Hematopoietic multipotent progenitor cell treated with erythropoietin and hydrocortisone succinate and interleukin-3 and kit ligand, for 15 days (in vitro differentiated cells): ENCODE measurements around the gene PAEP.
"Not testable (repeated sequence)": the region's sequence is repeated elsewhere in the genome, so short reads cannot be mapped to it uniquely, and the experiment has no call there.

Source experiments
- DNase-seq: peaks from one replicate; pipeline ENCODE4 v3.0.0-alpha.2; 2015; ENCODE audit warnings: low spot score

PAEP gene

GRCh38 chr9:135526089-135526729 is 35.3 kb upstream of the PAEP start:
- no peak for DNase-seq

- no peak for DNase-seq
These were observed 34.6 kb upstream of the PAEP start for GRCh38 chr9:135526730-135527571.

GRCh38 chr9:135528842-135529435 is 32.6 kb upstream of the PAEP start:
- DNase-seq = not testable (repeated sequence)

GRCh38 chr9:135530146-135530545 is 31.4 kb upstream of the PAEP start:
- no peak for DNase-seq

GRCh38 chr9:135531096-135531495 is 30.5 kb upstream of the PAEP start:
- no peak for DNase-seq

GRCh38 chr9:135533113-135533512 is 28.4 kb upstream of the PAEP start:
- DNase-seq = no peak

- DNase-seq = no peak
These were observed 27.9 kb upstream of the PAEP start for GRCh38 chr9:135533674-135534073.

- DNase-seq = not testable (repeated sequence)
These were observed 27.3 kb upstream of the PAEP start for GRCh38 chr9:135534192-135534711.

- DNase-seq = not testable (repeated sequence)
These were observed 26.7 kb upstream of the PAEP start for GRCh38 chr9:135534826-135535225.

- DNase-seq = not testable (repeated sequence)
These were observed 25.9 kb upstream of the PAEP start for GRCh38 chr9:135535631-135536030.

GRCh38 chr9:135536216-135536615 is 25.3 kb upstream of the PAEP start:
- DNase-seq = no peak

- not testable (repeated sequence) for DNase-seq
These were observed 18.2 kb upstream of the PAEP start for GRCh38 chr9:135543262-135543894.

GRCh38 chr9:135544981-135545635 is 16.4 kb upstream of the PAEP start:
- DNase-seq = no peak

- DNase-seq = not testable (repeated sequence)
These were observed 15.8 kb upstream of the PAEP start, which contains the start of gene OBP2A for GRCh38 chr9:135545646-135546176. Gene OBP2A, plus strand, starts transcription at chr9:135546126. Its CDS starts 55 bp downstream, at chr9:135546181.

- DNase-seq = not testable (repeated sequence)
These were observed 14.6 kb upstream of the PAEP start for GRCh38 chr9:135546792-135547617.

GRCh38 chr9:135547756-135548736 is 13.5 kb upstream of the PAEP start:
- DNase-seq = no peak

- not testable (repeated sequence) for DNase-seq
These were observed 11.8 kb upstream of the PAEP start for GRCh38 chr9:135549478-135550343.

GRCh38 chr9:135550344-135550918 is 11.1 kb upstream of the PAEP start:
- no peak for DNase-seq
